Neural progenitor cell (in vitro differentiated cells): ENCODE data around the gene PLCB1. TPM values are rescaled to one million over a fixed set of nuclear protein-coding genes. Genes with fewer than 3 reads are reported as not detected.

Experiments
- DNase-seq: peaks from one replicate; pipeline ENCODE4 v3.0.0-alpha.2; 2016; ENCODE audit warnings: low spot score
- H2AFZ ChIP-seq: fragments of 200-600 bp; sonication (generic); replicated peaks from 2 replicates; pipeline ENCODE4 v1.6.1; 2016; ENCODE audit warnings: antibody characterized with exemption
- H3F3A ChIP-seq: fragments of 200-600 bp; sonication (generic); 2 replicates; pipeline ENCODE4 v1.6.1; 2016; ENCODE audit warnings: antibody characterized with exemption, low read depth
- H3K27ac ChIP-seq: fragments of 200-600 bp; sonication (generic); 2 replicates; pipeline ENCODE4 v1.5.1; 2016; ENCODE audit warnings: mild to moderate bottlenecking
- H3K27me3 ChIP-seq: fragments of 200-600 bp; sonication (generic); 2 replicates; pipeline ENCODE4 v1.6.1; 2016; ENCODE audit warnings: mild to moderate bottlenecking, moderate library complexity
- H3K36me3 ChIP-seq: fragments of 200-600 bp; sonication (generic); 2 replicates; pipeline ENCODE4 v1.5.1; 2016
- H3K4me1 ChIP-seq: fragments of 200-600 bp; sonication (generic); 2 replicates; pipeline ENCODE4 v1.6.1; 2016; ENCODE audit warnings: mixed run types
- H3K4me2 ChIP-seq: fragments of 200-600 bp; sonication (generic); 2 replicates; pipeline ENCODE4 v1.6.1; 2016
- H3K4me3 ChIP-seq: fragments of 200-600 bp; sonication (generic); 2 replicates; pipeline ENCODE4 v1.5.1; 2016
- H3K79me2 ChIP-seq: fragments of 200-600 bp; sonication (generic); 2 replicates; pipeline ENCODE4 v1.6.1; 2016; ENCODE audit warnings: low read depth
- H3K9ac ChIP-seq: fragments of 200-600 bp; sonication (generic); 2 replicates; pipeline ENCODE4 v1.6.1; 2016
- H3K9me3 ChIP-seq: fragments of 200-600 bp; sonication (generic); 2 replicates; pipeline ENCODE4 v1.5.1; 2016; ENCODE audit warnings: low read depth
- H4K20me1 ChIP-seq: fragments of 200-600 bp; sonication (generic); 2 replicates; pipeline ENCODE4 v1.6.1; 2016; ENCODE audit warnings: low read depth
- H3K27ac Mint-ChIP-seq: 3 replicates; pipeline ENCODE4 v1.8.0; 2021; ENCODE audit warnings: mixed read lengths
- H3K27me3 Mint-ChIP-seq: 2 replicates; pipeline ENCODE4 v1.8.0; 2022; ENCODE audit warnings: low read depth, mild to moderate bottlenecking, inconsistent platforms, moderate library complexity, mixed read lengths; ENCODE audit not compliant: insufficient read depth
- H3K36me3 Mint-ChIP-seq: 3 replicates; pipeline ENCODE4 v1.8.0; 2021; ENCODE audit warnings: mixed read lengths
- H3K4me1 Mint-ChIP-seq: 3 replicates; pipeline ENCODE4 v1.8.0; 2021; ENCODE audit warnings: mixed read lengths
- H3K4me3 Mint-ChIP-seq: 3 replicates; pipeline ENCODE4 v1.8.0; 2021; ENCODE audit warnings: mild to moderate bottlenecking, moderate library complexity, mixed read lengths
- H3K9me3 Mint-ChIP-seq: 3 replicates; pipeline ENCODE4 v1.8.0; 2020; ENCODE audit warnings: mixed read lengths
- CTCF ChIP-seq: fragments of 200-600 bp; sonication (generic); IDR thresholded peaks from 2 replicates; pipeline ENCODE4 v1.5.1; 2017; ENCODE audit warnings: antibody characterized with exemption, mild to moderate bottlenecking
- EZH2 ChIP-seq: fragments of 200-600 bp; sonication (generic); IDR thresholded peaks from 2 replicates; pipeline ENCODE4 v1.6.1; 2017; ENCODE audit warnings: antibody characterized with exemption, mild to moderate bottlenecking, moderate library complexity
- EZH2phosphoT487 ChIP-seq: fragments of 200-600 bp; sonication (generic); IDR thresholded peaks from 2 replicates; pipeline ENCODE4 v1.6.1; 2017; ENCODE audit warnings: antibody characterized with exemption
- total RNA-seq: library from RNA; depleted of rRNA; stranded (reverse); fragments of >200 nt; gene quantifications from 2 replicates; pipeline ENCODE4 v1.2.3, GENCODE V29; 2015; ENCODE audit warnings: low replicate concordance

PLCB1 gene
- total RNA-seq, 1 donor from 2014 or later = 30.2 TPM

GRCh38 chr20:8706961-8707700 lies 575.1 kb downstream of the PLCB1 start:
- no peaks in the 10 kb centered on the region for H3F3A ChIP-seq
- no peak for DNase-seq

GRCh38 chr20:8709627-8710026 lies 577.6 kb downstream of the PLCB1 start:
- Histone ChIP-seq H3K9ac (no peak overlapping the region), H3K27ac (no peak overlapping the region), H2AFZ (no peak overlapping the region), H3K27me3 (no peaks in the 10 kb centered on the region), H4K20me1 (no peaks in the 10 kb centered on the region), H3K4me3 (no peak overlapping the region), H3K36me3 (no peaks in the 10 kb centered on the region), H3F3A (no peaks in the 10 kb centered on the region), H3K4me1 (peaks cover 12% of the 10 kb centered on the region), H3K4me2 (no peak overlapping the region), H3K9me3 (no peaks in the 10 kb centered on the region), H3K79me2 (no peaks in the 10 kb centered on the region)
- no peak for DNase-seq
- Mint-ChIP-seq H3K9me3 (no peaks in the 10 kb centered on the region), H3K36me3 (peaks cover 7% of the 10 kb centered on the region), H3K27me3 (peaks cover 2% of the 10 kb centered on the region), H3K27ac (no peak overlapping the region), H3K4me3 (no peak overlapping the region), H3K4me1 (peaks cover 3% of the 10 kb centered on the region)
- no peak for TF ChIP-seq CTCF
- TF ChIP-seq EZH2phosphoT487 = no peak
- no peak for TF ChIP-seq EZH2

More at GRCh38 chr20:8706961-8707700, 575.1 kb downstream of the PLCB1 start:
- no peaks in the 10 kb centered on the region for H3K9me3 Mint-ChIP-seq
- no peaks in the 10 kb centered on the region for H3K36me3 ChIP-seq
- no peaks in the 10 kb centered on the region for H3K4me1 Mint-ChIP-seq
- H3K27ac Mint-ChIP-seq = no peak overlapping the region
- H3K27me3 ChIP-seq = no peaks in the 10 kb centered on the region
- H3K4me2 ChIP-seq = no peak overlapping the region
- peaks cover 7% of the 10 kb centered on the region for H3K4me1 ChIP-seq
- no peak overlapping the region for H2AFZ ChIP-seq
- no peaks in the 10 kb centered on the region for H4K20me1 ChIP-seq
- no peaks in the 10 kb centered on the region for H3K9me3 ChIP-seq
- H3K36me3 Mint-ChIP-seq = peaks cover 7% of the 10 kb centered on the region
- H3K4me3 Mint-ChIP-seq = no peak overlapping the region
- H3K4me3 ChIP-seq = no peak overlapping the region
- no peak overlapping the region for H3K27ac ChIP-seq
- H3K79me2 ChIP-seq = no peaks in the 10 kb centered on the region
- no peak overlapping the region for H3K9ac ChIP-seq
- TF ChIP-seq EZH2 (no peak), CTCF (no peak)
- H3K27me3 Mint-ChIP-seq = no peaks in the 10 kb centered on the region

- Histone ChIP-seq H4K20me1 (no peaks in the 10 kb centered on the region), H3F3A (no peaks in the 10 kb centered on the region), H3K27me3 (no peaks in the 10 kb centered on the region), H2AFZ (no peak overlapping the region), H3K79me2 (no peaks in the 10 kb centered on the region), H3K4me2 (no peak overlapping the region), H3K9ac (no peak overlapping the region), H3K4me3 (no peak overlapping the region), H3K27ac (no peak overlapping the region), H3K4me1 (peaks cover 15% of the 10 kb centered on the region), H3K36me3 (no peaks in the 10 kb centered on the region), H3K9me3 (no peaks in the 10 kb centered on the region)
- no peaks in the 10 kb centered on the region for H3K9me3 Mint-ChIP-seq
- no peak for DNase-seq
- TF ChIP-seq EZH2 (no peak), CTCF (no peak), EZH2phosphoT487 (no peak)
- H3K36me3 Mint-ChIP-seq = peaks cover 7% of the 10 kb centered on the region
- H3K4me3 Mint-ChIP-seq = no peak overlapping the region
- no peak overlapping the region for H3K27ac Mint-ChIP-seq
- peaks cover 4% of the 10 kb centered on the region for H3K27me3 Mint-ChIP-seq
- H3K4me1 Mint-ChIP-seq = peaks cover 5% of the 10 kb centered on the region
Measured at GRCh38 chr20:8711501-8711900, 579.4 kb downstream of the PLCB1 start.
